ENCODE measurements around the gene ENPP4.
A peak's percentile ranks its signal among the peaks of the same experiment; 100 is the strongest.

The ENPP4 gene

DNA sequence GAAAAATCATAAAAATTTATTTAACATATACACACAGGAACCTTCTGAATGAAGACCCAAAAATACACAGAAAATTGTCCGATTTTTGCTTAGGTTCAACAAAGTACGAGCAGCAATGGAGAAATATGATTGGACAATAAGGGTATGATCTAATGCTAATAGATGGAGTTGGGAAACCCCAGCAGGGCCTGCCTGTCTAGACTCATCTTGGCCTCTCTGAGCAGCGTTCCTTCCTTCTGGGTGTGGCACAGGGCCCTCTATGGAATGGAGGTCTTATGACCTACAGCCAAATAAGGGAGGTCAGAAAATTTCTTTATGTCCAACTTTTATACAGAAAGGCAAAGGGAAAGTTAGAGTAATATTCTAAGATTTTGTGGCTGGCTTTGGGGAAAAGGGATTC is 27.7 kb upstream of the ENPP4 start:
- Histone ChIP-seq H3K9me2 (replicated peaks; ENCODE audit: low read depth, low read length) (no peaks in the 10 kb centered on the region), H3K27me3 (ENCODE audit: insufficient read depth, low read length, poor library complexity, severe bottlenecking) (no peaks in the 10 kb centered on the region), H3K4me1 (ENCODE audit: insufficient read depth, low read length, poor library complexity, severe bottlenecking) (no peaks in the 10 kb centered on the region), H4K20me1 (ENCODE audit: insufficient read depth, low read length, poor library complexity, severe bottlenecking) (no peaks in the 10 kb centered on the region), H3K4me2 (ENCODE audit: low read depth, low read length, poor library complexity, severe bottlenecking) (no peak overlapping the region), H3K9me3 (ENCODE audit: insufficient read depth, low read depth, low read length) (no peaks in the 10 kb centered on the region), H3K36me3 (ENCODE audit: insufficient read depth, low read length) (no peaks in the 10 kb centered on the region), H3K9ac (ENCODE audit: low read depth, low read length, poor library complexity, severe bottlenecking) (no peak overlapping the region), H3K79me2 (ENCODE audit: insufficient read depth, low read length) (no peaks in the 10 kb centered on the region), H3K4me3 (ENCODE audit: low read length, poor library complexity, severe bottlenecking) (no peak overlapping the region), H2AFZ (ENCODE audit: low read length) (no peak overlapping the region), H3F3A (ENCODE audit: low read depth) (no peaks in the 10 kb centered on the region)
- TF ChIP-seq EZH2phosphoT487 (IDR thresholded peaks at IDR 0.05; ENCODE audit: borderline replicate concordance): no peak
- TF ChIP-seq, protein P1, sequence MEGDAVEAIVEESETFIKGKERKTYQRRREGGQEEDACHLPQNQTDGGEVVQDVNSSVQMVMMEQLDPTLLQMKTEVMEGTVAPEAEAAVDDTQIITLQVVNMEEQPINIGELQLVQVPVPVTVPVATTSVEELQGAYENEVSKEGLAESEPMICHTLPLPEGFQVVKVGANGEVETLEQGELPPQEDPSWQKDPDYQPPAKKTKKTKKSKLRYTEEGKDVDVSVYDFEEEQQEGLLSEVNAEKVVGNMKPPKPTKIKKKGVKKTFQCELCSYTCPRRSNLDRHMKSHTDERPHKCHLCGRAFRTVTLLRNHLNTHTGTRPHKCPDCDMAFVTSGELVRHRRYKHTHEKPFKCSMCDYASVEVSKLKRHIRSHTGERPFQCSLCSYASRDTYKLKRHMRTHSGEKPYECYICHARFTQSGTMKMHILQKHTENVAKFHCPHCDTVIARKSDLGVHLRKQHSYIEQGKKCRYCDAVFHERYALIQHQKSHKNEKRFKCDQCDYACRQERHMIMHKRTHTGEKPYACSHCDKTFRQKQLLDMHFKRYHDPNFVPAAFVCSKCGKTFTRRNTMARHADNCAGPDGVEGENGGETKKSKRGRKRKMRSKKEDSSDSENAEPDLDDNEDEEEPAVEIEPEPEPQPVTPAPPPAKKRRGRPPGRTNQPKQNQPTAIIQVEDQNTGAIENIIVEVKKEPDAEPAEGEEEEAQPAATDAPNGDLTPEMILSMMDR (conservative IDR thresholded peaks at IDR 0.05; ENCODE audit: low read length): no peak

DNA sequence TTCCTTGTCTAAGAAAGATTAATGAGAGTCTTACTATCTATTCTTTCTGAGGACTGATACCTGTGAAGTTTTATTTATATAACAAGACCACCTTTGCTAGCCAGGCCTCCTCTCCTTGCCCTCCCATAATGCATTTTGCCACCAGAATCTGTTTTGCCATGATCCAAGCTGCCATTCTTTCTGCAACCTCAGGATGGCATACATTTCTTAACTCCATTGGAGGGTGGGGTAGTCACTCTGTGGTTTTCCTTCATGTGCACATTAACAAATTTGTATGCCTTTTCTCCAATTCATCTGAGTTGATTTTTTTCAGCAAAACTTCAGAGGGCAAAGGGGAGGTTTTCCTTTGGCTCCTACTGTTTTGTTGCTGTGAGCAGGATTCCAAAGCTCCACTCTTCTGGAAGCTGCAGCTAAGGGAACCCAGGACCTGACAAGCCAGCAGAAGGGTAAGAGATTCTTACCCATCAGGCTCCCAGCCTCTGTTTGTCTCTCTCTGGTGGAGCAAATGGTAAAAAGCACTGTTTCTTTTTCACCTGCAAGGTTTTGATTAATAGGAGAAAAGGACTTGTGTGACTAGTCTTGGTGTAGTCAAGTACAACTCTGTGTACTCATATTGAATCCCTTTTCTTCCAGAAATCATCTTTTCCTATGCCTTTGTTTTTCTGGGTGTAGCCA is 26.2 kb upstream of the ENPP4 start:
- Histone ChIP-seq H3K4me1 (ENCODE audit: insufficient read depth, low read length, poor library complexity, severe bottlenecking) (no peaks in the 10 kb centered on the region), H3K27me3 (ENCODE audit: insufficient read depth, low read length, poor library complexity, severe bottlenecking) (no peaks in the 10 kb centered on the region), H3K9ac (ENCODE audit: low read depth, low read length, poor library complexity, severe bottlenecking) (no peak overlapping the region), H2AFZ (ENCODE audit: low read length) (0 out of 2 replicates have a peak overlapping the region, but pooled peaks have one; percentile 4), H4K20me1 (ENCODE audit: insufficient read depth, low read length, poor library complexity, severe bottlenecking) (no peaks in the 10 kb centered on the region), H3K4me3 (ENCODE audit: low read length, poor library complexity, severe bottlenecking) (no peak overlapping the region), H3F3A (ENCODE audit: low read depth) (no peaks in the 10 kb centered on the region), H3K36me3 (ENCODE audit: insufficient read depth, low read length) (no peaks in the 10 kb centered on the region), H3K79me2 (ENCODE audit: insufficient read depth, low read length) (no peaks in the 10 kb centered on the region), H3K9me2 (replicated peaks; ENCODE audit: low read depth, low read length) (no peaks in the 10 kb centered on the region), H3K9me3 (ENCODE audit: insufficient read depth, low read depth, low read length) (no peaks in the 10 kb centered on the region), H3K4me2 (ENCODE audit: low read depth, low read length, poor library complexity, severe bottlenecking) (no peak overlapping the region)
- no peak for TF ChIP-seq EZH2phosphoT487 (IDR thresholded peaks at IDR 0.05; ENCODE audit: borderline replicate concordance)
- TF ChIP-seq, protein P1 (conservative IDR thresholded peaks at IDR 0.05; ENCODE audit: low read length): peak; percentile 40

DNA sequence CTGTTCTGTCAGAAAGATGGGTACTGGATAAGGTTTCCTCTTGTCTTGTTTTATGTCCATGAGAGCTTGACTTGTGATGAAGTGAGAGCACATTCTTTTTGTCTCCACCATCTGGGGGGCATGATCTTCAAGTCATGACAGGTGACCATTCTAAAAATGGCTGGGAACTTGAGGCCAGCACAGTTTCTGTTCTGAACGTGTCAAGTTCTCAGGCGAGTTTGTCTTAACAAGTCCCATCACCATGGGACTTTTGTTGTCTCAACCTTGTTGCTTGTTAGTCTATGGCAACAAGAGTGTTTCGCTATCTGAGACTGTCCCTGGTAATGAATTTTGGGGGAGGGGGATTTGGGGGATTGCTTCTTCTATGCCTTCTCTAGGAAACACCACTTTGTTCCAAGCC is 25.6 kb upstream of the ENPP4 start:
- Histone ChIP-seq H3K9ac (ENCODE audit: low read depth, low read length, poor library complexity, severe bottlenecking) (no peak overlapping the region), H3K4me1 (ENCODE audit: insufficient read depth, low read length, poor library complexity, severe bottlenecking) (no peaks in the 10 kb centered on the region), H3K9me3 (ENCODE audit: insufficient read depth, low read depth, low read length) (no peaks in the 10 kb centered on the region), H3K4me3 (ENCODE audit: low read length, poor library complexity, severe bottlenecking) (no peak overlapping the region), H3K4me2 (ENCODE audit: low read depth, low read length, poor library complexity, severe bottlenecking) (no peak overlapping the region), H3K36me3 (ENCODE audit: insufficient read depth, low read length) (no peaks in the 10 kb centered on the region), H2AFZ (ENCODE audit: low read length) (no peak overlapping the region), H4K20me1 (ENCODE audit: insufficient read depth, low read length, poor library complexity, severe bottlenecking) (no peaks in the 10 kb centered on the region), H3K9me2 (replicated peaks; ENCODE audit: low read depth, low read length) (no peaks in the 10 kb centered on the region), H3K27me3 (ENCODE audit: insufficient read depth, low read length, poor library complexity, severe bottlenecking) (no peaks in the 10 kb centered on the region), H3F3A (ENCODE audit: low read depth) (no peaks in the 10 kb centered on the region), H3K79me2 (ENCODE audit: insufficient read depth, low read length) (no peaks in the 10 kb centered on the region)
- TF ChIP-seq, protein P1 (conservative IDR thresholded peaks at IDR 0.05; ENCODE audit: low read length): no peak
- no peak for TF ChIP-seq EZH2phosphoT487 (IDR thresholded peaks at IDR 0.05; ENCODE audit: borderline replicate concordance)

All from Loucy (cell line).